Ishikawa (cell line): ENCODE data around the gene SH3BP2.

Source experiments
- CEBPB ChIP-seq: IDR thresholded peaks from 2 replicates; pipeline ENCODE4 v1.6.1; 2012
- EGR1 ChIP-seq: IDR thresholded peaks from 2 replicates; pipeline ENCODE4 v1.6.1; 2012
- MAX ChIP-seq: IDR thresholded peaks from 2 replicates; pipeline ENCODE4 v1.6.1; 2012
- NFIC ChIP-seq: IDR thresholded peaks from 2 replicates; pipeline ENCODE4 v1.6.1; 2012
- REST ChIP-seq: IDR thresholded peaks from 2 replicates; pipeline ENCODE4 v1.6.1; 2012; ENCODE audit warnings: low read depth, mild to moderate bottlenecking
- TAF1 ChIP-seq: IDR thresholded peaks from 2 replicates; pipeline ENCODE4 v1.6.1; 2012; ENCODE audit warnings: low read depth, mild to moderate bottlenecking
- TEAD4 ChIP-seq: IDR thresholded peaks from 2 replicates; pipeline ENCODE4 v1.6.1; 2012

DNA sequence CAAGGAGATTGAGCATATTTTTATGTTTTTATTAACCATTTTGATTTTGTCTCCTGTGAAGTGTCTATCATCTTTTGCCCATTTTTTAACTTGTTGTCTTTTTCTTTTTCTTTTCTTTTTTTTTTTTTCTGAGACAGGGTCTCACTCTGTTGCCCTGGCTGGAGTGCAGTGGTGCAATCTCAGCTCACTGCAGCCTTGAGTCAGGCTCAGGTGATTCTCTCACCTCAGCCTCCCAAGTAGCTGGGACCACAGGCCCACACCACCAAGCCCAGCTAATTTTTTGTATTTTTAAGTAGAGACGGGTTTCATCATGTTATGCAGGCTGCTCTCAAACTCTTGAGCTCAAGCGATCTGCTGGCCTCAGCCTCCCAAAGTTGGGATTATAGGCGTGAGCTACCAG lies 46.2 kb downstream of the SH3BP2 start:
- TF ChIP-seq TAF1 (no peak), NFIC (no peak), CEBPB (no peak), EGR1 (no peak), TEAD4 (no peak), MAX (no peak), REST (no peak)
